HepG2 (cell line): Measurements from ENCODE around the gene CABLES1. TPM values are rescaled to one million over a fixed set of nuclear protein-coding genes. Genes with fewer than 3 reads are reported as not detected.

Experiments
- ATAC-seq: fragments of 200-7000 bp; cut with Tn5 transposase; 3 replicates; pipeline ENCODE4 v1.9.1; 2020; ENCODE audit warnings: mild to moderate bottlenecking, moderate library complexity
- BruUV-seq: library from RNA; stranded (reverse); fragments of 400-500 nt; replicated peaks from 2 replicates; lab custom pipeline; 2021; lab: Mats Ljungman, UMichigan
- CTCF ChIA-PET: fragments of 300-600 bp; formaldehyde crosslinking; extraction: SDS; loops from one replicate; lab custom pipeline; 2021; ENCODE audit warnings: low total read pairs, inconsistent platforms, low intra/inter-chr PET ratio; lab: Yijun Ruan, JAX
- POLR2A ChIA-PET: fragments of 350-600 bp; sonication (Branson Sonifier 250); formaldehyde crosslinking; loops from one replicate; lab custom pipeline; 2020; ENCODE audit warnings: antibody characterized with exemption, inconsistent platforms; lab: Yijun Ruan, JAX
- DNase-seq: peaks from one replicate; pipeline ENCODE4 v3.0.0-alpha.2; 2015; ENCODE audit warnings: low spot score
- FAIRE-seq: peaks from 3 replicates; lab custom pipeline; 2011; peaks lifted over from hg19 to GRCh38; lab: Jason Lieb, UNC
- H2AFZ ChIP-seq: one replicate; pipeline ENCODE4 v1.6.1; 2011; ENCODE audit warnings: low read length, inconsistent platforms
- H3K27ac ChIP-seq: fragments of 300-600 bp; 3 replicates; pipeline ENCODE4 v1.8.0; 2011; ENCODE audit warnings: mixed run types, mild to moderate bottlenecking, mixed read lengths, low read length, inconsistent platforms; ENCODE audit not compliant: insufficient read depth; ENCODE audit errors: extremely low read length
- H3K27me3 ChIP-seq, 2 experiments: fragments of 200-600 bp in 1 of 2; 2 replicates in 1 of 2; 3 replicates in 1 of 2; pipeline versions ENCODE4 v1.6.0 to v1.8.0; 2011; ENCODE audit warnings: low read length in 2 of 2, mild to moderate bottlenecking in 2 of 2, moderate library complexity in 2 of 2, inconsistent platforms in 1 of 2; ENCODE audit not compliant: insufficient read depth in 2 of 2, control insufficient read depth in 1 of 2
- H3K36me3 ChIP-seq, 2 experiments: fragments of 200-600 bp in 1 of 2; replicated peaks in 1 of 2; 2 replicates in 1 of 2; 3 replicates in 1 of 2; pipeline versions ENCODE4 v1.5.1 to v1.8.0; 2011; ENCODE audit warnings: low read length in 2 of 2, inconsistent platforms in 1 of 2; ENCODE audit not compliant: insufficient read depth in 2 of 2, control insufficient read depth in 1 of 2
- H3K4me1 ChIP-seq: 2 replicates; pipeline ENCODE4 v1.5.1; 2012; ENCODE audit warnings: low read length, inconsistent platforms; ENCODE audit not compliant: insufficient read depth
- H3K4me2 ChIP-seq: 2 replicates; pipeline ENCODE4 v1.6.0; 2011; ENCODE audit warnings: low read depth, low read length, inconsistent platforms
- H3K4me3 ChIP-seq, 3 experiments: fragments of 200-600 bp in 1 of 3; sonication (generic), shearing (Covaris generic) in 1 of 3; replicated peaks in 1 of 3; 2 replicates each; pipeline ENCODE4 v1.5.1; 2011 to 2016; ENCODE audit warnings: low read length in 3 of 3, inconsistent platforms in 2 of 3, low read depth in 2 of 3, mild to moderate bottlenecking in 2 of 3, control low read depth in 1 of 3, mixed read lengths in 1 of 3; ENCODE audit not compliant: insufficient read depth in 1 of 3
- H3K79me2 ChIP-seq: one replicate; pipeline ENCODE4 v1.6.1; 2011; ENCODE audit warnings: low read length, inconsistent platforms; ENCODE audit not compliant: insufficient read depth
- H3K9ac ChIP-seq: 2 replicates; pipeline ENCODE4 v1.6.0; 2011; ENCODE audit warnings: mild to moderate bottlenecking, low read depth, low read length, inconsistent platforms; ENCODE audit not compliant: insufficient read depth
- H3K9me3 ChIP-seq: 2 replicates; pipeline ENCODE4 v1.5.1; 2012; ENCODE audit warnings: mild to moderate bottlenecking, low read length
- H4K20me1 ChIP-seq: 2 replicates; pipeline ENCODE4 v1.6.0; 2011; ENCODE audit warnings: inconsistent platforms, mild to moderate bottlenecking, low read length, moderate library complexity; ENCODE audit not compliant: insufficient read depth
- FOXA1 ChIP-seq, 2 experiments: fragments of 450-650 bp in 1 of 2; sonication (generic) in 1 of 2; formaldehyde crosslinking in 1 of 2; IDR thresholded peaks; 2 replicates each; pipeline versions ENCODE4 v1.4.0 to v1.6.1; 2016 to 2020; ENCODE audit warnings: missing genetic modification reagents in 1 of 2
- HINFP ChIP-seq: sonication (generic); formaldehyde crosslinking; IDR thresholded peaks from 2 replicates; pipeline ENCODE4 v1.4.0; 2020; ENCODE audit warnings: low read depth, mild to moderate bottlenecking, missing genetic modification reagents
- KDM1A ChIP-seq: IDR thresholded peaks from 2 replicates; pipeline ENCODE4 v1.6.1; 2016; ENCODE audit warnings: missing compliant biosample characterization
- NPAS2 ChIP-seq: sonication (generic); formaldehyde crosslinking; IDR thresholded peaks from 2 replicates; pipeline ENCODE4 v1.8.0; 2022; ENCODE audit warnings: mild to moderate bottlenecking, missing genetic modification reagents, borderline replicate concordance
- ZSCAN21 ChIP-seq: sonication (generic); formaldehyde crosslinking; IDR thresholded peaks from 2 replicates; pipeline ENCODE4 v1.8.0; 2022; ENCODE audit warnings: mild to moderate bottlenecking, missing genetic modification reagents, moderate library complexity, borderline replicate concordance
- WGBS: methylation state at CpG from one replicate; pipeline ENCODE4 v1.1.6; 2017; ENCODE audit warnings: low lambda C conversion rate; 5-methylcytosine and 5-hydroxymethylcytosine counted together
- in situ Hi-C: cut with HindIII; loops from 2 replicates; pipeline ENCODE4 v1.10.0; 2017; ENCODE audit warnings: low pct_unique_long_range_greater_than_20kb; ENCODE audit not compliant: extremely low pct_ligation_motif_present
- intact Hi-C: fragments of 100-400 bp; cut with micrococcal nuclease; formaldehyde crosslinking; loops from one replicate; pipeline ENCODE4 v1.10.0; 2022; ENCODE audit not compliant: unreplicated experiment
- polyA plus RNA-seq, 8 experiments: library from polyadenylated mRNA; depleted of rRNA in 3 of 8; stranded (reverse) in 7 of 8; unstranded in 1 of 8; fragments of >200 nt; fragmentation: Illumina TruSeq in 4 of 8; extraction: Trizol in 4 of 8; gene quantifications; 2 replicates each; pipeline versions ENCODE4 v1.2.1 to v1.2.3, GENCODE V29; 2011 to 2016; ENCODE audit warnings: low read depth in 4 of 8, missing spikeins in 1 of 8, mixed read lengths in 1 of 8; ENCODE audit not compliant: insufficient read depth in 1 of 8
- total RNA-seq, 5 experiments: library from RNA; depleted of rRNA; stranded (reverse); fragments of >200 nt; fragmentation: Illumina TruSeq; extraction: Trizol; gene quantifications; 2 replicates each; pipeline ENCODE4 v1.2.3, GENCODE V29; 2016; ENCODE audit warnings: low read depth in 1 of 5
- TF ChIP-seq, protein P1 (sequence below): sonication (generic); formaldehyde crosslinking; IDR thresholded peaks from 2 replicates; pipeline ENCODE4 v1.8.1; 2023; ENCODE audit warnings: mild to moderate bottlenecking, missing genetic modification reagents
- TF ChIP-seq, protein P2 (sequence below): sonication (generic); formaldehyde crosslinking; IDR thresholded peaks from 2 replicates; pipeline ENCODE4 v1.9.0; 2021; ENCODE audit warnings: missing genetic modification reagents, mild to moderate bottlenecking, borderline replicate concordance
- TF ChIP-seq, protein P3 (sequence below), 2 experiments: fragments of 450-650 bp in 1 of 2; sonication (generic) in 1 of 2; formaldehyde crosslinking; IDR thresholded peaks; 2 replicates each; pipeline versions ENCODE4 v1.5.0 to v1.8.0; 2020 to 2022; ENCODE audit warnings: mild to moderate bottlenecking in 1 of 2, missing genetic modification reagents in 1 of 2

Gene CABLES1
- total and polyA plus RNA-seq, 2 of the 13 experiments (the other 11 are each of a cell fraction or from before 2014, with no cell fraction given): 14.7 to 25.8 TPM

GRCh38 chr18:23207994-23208393 lies 72.7 kb downstream of the CABLES1 start:
- POLR2A ChIA-PET: interaction anchor here (0.7 kb wide), 1 partner anchor 73 kb away, joined by 4 read pairs; the partner anchor contains the start of gene CABLES1
- Histone ChIP-seq H4K20me1 (no peaks in the 10 kb centered on the region), H3K79me2 (no peaks in the 10 kb centered on the region), H3K27me3 (no peaks in the 10 kb centered on the region), H2AFZ (no peak overlapping the region), H3K4me1 (0 out of 2 replicates have a peak, but pooled peaks cover 5% of the 10 kb centered on the region), H3K9ac (no peak overlapping the region), H3K27ac (no peak overlapping the region), H3K9me3 (no peaks in the 10 kb centered on the region), H3K4me2 (no peak overlapping the region), H3K36me3 (peaks cover 14 to 48% of the 10 kb centered on the region in 2 experiments), H3K4me3 (no peak overlapping the region)
- CTCF ChIA-PET: interaction anchor here (1.0 to 1.5 kb wide), 2 partner anchors 76 kb away, joined by 3 to 6 read pairs; no protein-coding TSS in a partner anchor
- intact Hi-C loops: loop anchor here (2.0 kb wide), 1 partner anchor 77 kb away; no protein-coding TSS in a partner anchor
- DNase-seq (no peak), FAIRE-seq (no peak), ATAC-seq (no peak)
- in situ Hi-C loops: no loop called here
- TF ChIP-seq FOXA1 (IDR thresholded peaks at IDR 0.05): no peak
- no peak for TF ChIP-seq FOXA1 (CRISPR knock-in tag; IDR thresholded peaks at IDR 0.05)
- no peak for TF ChIP-seq HINFP (CRISPR knock-in tag)
- no peak for TF ChIP-seq ZSCAN21 (CRISPR knock-in tag)
- no peak for TF ChIP-seq NPAS2 (CRISPR knock-in tag)
- no TSS peak for BruUV-seq
- over 99% methylated on average over 6 of the region's 6 CpGs for WGBS

DNA sequence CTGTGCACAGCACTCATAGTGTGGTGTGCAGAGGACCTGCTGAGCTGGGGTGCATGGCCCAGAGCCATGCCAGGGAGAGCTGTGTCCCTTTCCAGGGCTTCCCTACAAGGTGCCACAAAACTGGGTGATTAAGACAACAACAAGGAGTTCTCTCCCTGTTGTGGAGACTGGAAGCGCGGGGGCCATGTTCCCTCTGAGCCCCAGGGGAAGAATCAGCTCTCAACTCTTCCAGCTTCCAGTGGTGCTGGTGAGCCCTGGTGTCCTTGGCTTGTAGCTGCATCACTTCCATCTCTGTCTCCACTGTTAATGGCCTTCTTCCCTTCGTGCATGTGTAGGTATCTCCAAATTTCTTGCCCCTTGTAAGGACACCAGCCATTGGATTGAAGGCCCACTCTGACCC lies 73.3 kb downstream of the CABLES1 start:
- Histone ChIP-seq H3K27me3 (no peaks in the 10 kb centered on the region), H3K4me2 (no peak overlapping the region), H3K9me3 (no peaks in the 10 kb centered on the region), H3K9ac (no peak overlapping the region), H2AFZ (no peak overlapping the region), H4K20me1 (no peaks in the 10 kb centered on the region), H3K79me2 (no peaks in the 10 kb centered on the region), H3K4me3 (no peak overlapping the region), H3K27ac (no peak overlapping the region), H3K4me1 (0 out of 2 replicates have a peak, but pooled peaks cover 5% of the 10 kb centered on the region), H3K36me3 (peaks cover 15 to 49% of the 10 kb centered on the region in 2 experiments)
- in situ Hi-C loops (no loop called here), intact Hi-C loops (no loop called here)
- 92% methylated on average over 1 of the region's 3 CpGs for WGBS
- FAIRE-seq (no peak), DNase-seq (no peak), ATAC-seq (no peak)
- ChIA-PET CTCF (interaction anchor here (1.0 kb wide), 1 partner anchor 77 kb away, joined by 3 read pairs; no protein-coding TSS in a partner anchor), POLR2A (no interaction called here)
- no TSS peak for BruUV-seq
- peak; percentile 42; the same call in 1 of the 2 replicates for TF ChIP-seq KDM1A (CRISPR knock-in tag)
- TF ChIP-seq, protein P1, sequence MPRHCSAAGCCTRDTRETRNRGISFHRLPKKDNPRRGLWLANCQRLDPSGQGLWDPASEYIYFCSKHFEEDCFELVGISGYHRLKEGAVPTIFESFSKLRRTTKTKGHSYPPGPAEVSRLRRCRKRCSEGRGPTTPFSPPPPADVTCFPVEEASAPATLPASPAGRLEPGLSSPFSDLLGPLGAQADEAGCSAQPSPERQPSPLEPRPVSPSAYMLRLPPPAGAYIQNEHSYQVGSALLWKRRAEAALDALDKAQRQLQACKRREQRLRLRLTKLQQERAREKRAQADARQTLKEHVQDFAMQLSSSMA (CRISPR knock-in tag): no peak
- TF ChIP-seq, protein P2, sequence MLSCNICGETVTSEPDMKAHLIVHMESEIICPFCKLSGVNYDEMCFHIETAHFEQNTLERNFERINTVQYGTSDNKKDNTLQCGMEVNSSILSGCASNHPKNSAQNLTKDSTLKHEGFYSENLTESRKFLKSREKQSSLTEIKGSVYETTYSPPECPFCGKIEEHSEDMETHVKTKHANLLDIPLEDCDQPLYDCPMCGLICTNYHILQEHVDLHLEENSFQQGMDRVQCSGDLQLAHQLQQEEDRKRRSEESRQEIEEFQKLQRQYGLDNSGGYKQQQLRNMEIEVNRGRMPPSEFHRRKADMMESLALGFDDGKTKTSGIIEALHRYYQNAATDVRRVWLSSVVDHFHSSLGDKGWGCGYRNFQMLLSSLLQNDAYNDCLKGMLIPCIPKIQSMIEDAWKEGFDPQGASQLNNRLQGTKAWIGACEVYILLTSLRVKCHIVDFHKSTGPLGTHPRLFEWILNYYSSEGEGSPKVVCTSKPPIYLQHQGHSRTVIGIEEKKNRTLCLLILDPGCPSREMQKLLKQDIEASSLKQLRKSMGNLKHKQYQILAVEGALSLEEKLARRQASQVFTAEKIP (CRISPR knock-in tag): no peak
- TF ChIP-seq, protein P3, sequence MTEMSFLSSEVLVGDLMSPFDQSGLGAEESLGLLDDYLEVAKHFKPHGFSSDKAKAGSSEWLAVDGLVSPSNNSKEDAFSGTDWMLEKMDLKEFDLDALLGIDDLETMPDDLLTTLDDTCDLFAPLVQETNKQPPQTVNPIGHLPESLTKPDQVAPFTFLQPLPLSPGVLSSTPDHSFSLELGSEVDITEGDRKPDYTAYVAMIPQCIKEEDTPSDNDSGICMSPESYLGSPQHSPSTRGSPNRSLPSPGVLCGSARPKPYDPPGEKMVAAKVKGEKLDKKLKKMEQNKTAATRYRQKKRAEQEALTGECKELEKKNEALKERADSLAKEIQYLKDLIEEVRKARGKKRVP (CRISPR knock-in tag; IDR thresholded peaks at IDR 0.05): no peak
